K562 (cell line): Measurements from ENCODE around the gene IRAK2. TPM values are rescaled to one million over a fixed set of nuclear protein-coding genes. Genes with fewer than 3 reads are reported as not detected.

Experiments
- MAFF ChIP-seq: IDR thresholded peaks from 2 replicates; pipeline ENCODE4 v1.6.1; 2012; ENCODE audit warnings: low read length, improper control_type of control experiment
- MYC ChIP-seq, 2 experiments: fragments of 250-450 bp in 1 of 2; sonication (Bioruptor Pico) in 1 of 2; IDR thresholded peaks; 2 replicates each; pipeline versions ENCODE4 v1.5.1 to v1.6.1; 2012 to 2021; ENCODE audit warnings: low read depth in 2 of 2, borderline replicate concordance in 1 of 2, improper control_type of control experiment in 1 of 2, low read length in 1 of 2, mild to moderate bottlenecking in 1 of 2, moderate library complexity in 1 of 2
- TSHZ1 ChIP-seq: fragments of 250-450 bp; sonication (Bioruptor Pico); IDR thresholded peaks from 2 replicates; pipeline ENCODE4 v1.4.0; 2020; ENCODE audit warnings: mild to moderate bottlenecking, moderate library complexity
- ZNF3 ChIP-seq: fragments of 250-450 bp; sonication (Bioruptor Pico); IDR thresholded peaks from 2 replicates; pipeline ENCODE4 v1.5.0; 2021; ENCODE audit warnings: mild to moderate bottlenecking, moderate library complexity
- ZNF318 ChIP-seq, 2 experiments: fragments of 450-650 bp; IDR thresholded peaks; 2 replicates each; pipeline ENCODE4 v1.6.1; 2016; ENCODE audit warnings: mild to moderate bottlenecking in 2 of 2, borderline replicate concordance in 1 of 2, low read depth in 1 of 2, moderate library complexity in 1 of 2
- polyA plus RNA-seq, 8 experiments: library from polyadenylated mRNA; depleted of rRNA in 4 of 8; stranded (reverse) in 5 of 8; unstranded in 3 of 8; fragments of >200 nt; fragmentation: Nextera tagmentation in 2 of 8; fragmentation: Illumina TruSeq in 1 of 8; extraction: Ambion mirVana in 2 of 8; extraction: Trizol in 1 of 8; gene quantifications; 2 replicates each; pipeline versions ENCODE4 v1.2.1 to v1.2.3, GENCODE V29; 2011 to 2014; ENCODE audit warnings: inconsistent platforms in 1 of 8, missing spikeins in 1 of 8
- total RNA-seq, 7 experiments: library from RNA; depleted of rRNA in 6 of 7; stranded (reverse); fragments of >200 nt in 6 of 7; fragmentation: Illumina TruSeq in 2 of 7; extraction: Trizol in 2 of 7; gene quantifications; 2 replicates each; pipeline versions ENCODE4 v1.2.1 to v1.2.3, GENCODE V29; 2011 to 2021; ENCODE audit warnings: low replicate concordance in 1 of 7

The IRAK2 gene
- total and polyA plus RNA-seq, 9 of the 15 experiments (the other 6 are each of a cell fraction or from before 2014, with no cell fraction given): 0.42 to 4.4 (median 2.7) TPM

GRCh38 chr3:10229576-10229975 lies 64.9 kb downstream of the IRAK2 start (continued):
- TF ChIP-seq TSHZ1 (no peak), MYC (IDR thresholded peaks at IDR 0.05; ENCODE audit: low read depth, low read length) (no peak), MYC (CRISPR knock-in tag; IDR thresholded peaks at IDR 0.05; ENCODE audit: borderline replicate concordance, low read depth) (no peak), ZNF318 (IDR thresholded peaks at IDR 0.05; ENCODE audit: borderline replicate concordance in 1 of 2, low read depth in 1 of 2) (no peak), ZNF3 (CRISPR knock-in tag) (no peak), MAFF (no peak)
